Astrocyte (in vitro differentiated cells and primary cell): ENCODE results near the gene TBXAS1. TPM values are rescaled to one million over a fixed set of nuclear protein-coding genes. Genes with fewer than 3 reads are reported as not detected.

ENCODE experiments used
- DNase-seq: peaks from one replicate; pipeline ENCODE4 v3.0.0-alpha.2; 2010; ENCODE audit warnings: low read depth
- FAIRE-seq: peaks from 2 replicates; lab custom pipeline; 2011; peaks lifted over from hg19 to GRCh38; lab: Jason Lieb, UNC
- H2AFZ ChIP-seq: 2 replicates; pipeline ENCODE4 v1.6.0; 2012; ENCODE audit warnings: low read depth, low read length, inconsistent platforms
- H3K27ac ChIP-seq: 2 replicates; pipeline ENCODE4 v1.5.1; 2011; ENCODE audit warnings: low read depth, low read length, inconsistent platforms
- H3K27me3 ChIP-seq: 2 replicates; pipeline ENCODE4 v1.6.0; 2011; ENCODE audit warnings: low read length, inconsistent platforms; ENCODE audit not compliant: insufficient read depth
- H3K36me3 ChIP-seq: 2 replicates; pipeline ENCODE4 v1.5.1; 2011; ENCODE audit warnings: low read length, inconsistent platforms; ENCODE audit not compliant: insufficient read depth
- H3K4me1 ChIP-seq: 2 replicates; pipeline ENCODE4 v1.5.1; 2011; ENCODE audit warnings: low read length, inconsistent platforms; ENCODE audit not compliant: insufficient read depth
- H3K4me2 ChIP-seq: 2 replicates; pipeline ENCODE4 v1.6.0; 2012; ENCODE audit warnings: low read length, inconsistent platforms
- H3K4me3 ChIP-seq: 2 replicates; pipeline ENCODE4 v1.5.1; 2011; ENCODE audit warnings: low read depth, mild to moderate bottlenecking, low read length, inconsistent platforms; ENCODE audit not compliant: insufficient read depth
- H3K79me2 ChIP-seq: 2 replicates; pipeline ENCODE4 v1.6.0; 2012; ENCODE audit warnings: mild to moderate bottlenecking, low read length, inconsistent platforms; ENCODE audit not compliant: insufficient read depth
- H3K9ac ChIP-seq: 2 replicates; pipeline ENCODE4 v1.6.0; 2012; ENCODE audit warnings: mild to moderate bottlenecking, low read length, inconsistent platforms
- H3K9me3 ChIP-seq: 2 replicates; pipeline ENCODE4 v1.5.1; 2012; ENCODE audit warnings: low read depth, mild to moderate bottlenecking, low read length, inconsistent platforms; ENCODE audit not compliant: insufficient read depth
- H4K20me1 ChIP-seq: 2 replicates; pipeline ENCODE4 v1.6.0; 2012; ENCODE audit warnings: low read length, inconsistent platforms; ENCODE audit not compliant: insufficient read depth
- H3K27ac Mint-ChIP-seq: one replicate; pipeline ENCODE4 v1.8.0; 2021; ENCODE audit warnings: mild to moderate bottlenecking, mixed read lengths; ENCODE audit not compliant: unreplicated experiment
- H3K27me3 Mint-ChIP-seq: one replicate; pipeline ENCODE4 v1.8.0; 2021; ENCODE audit warnings: low read depth, mixed read lengths; ENCODE audit not compliant: unreplicated experiment
- H3K36me3 Mint-ChIP-seq: one replicate; pipeline ENCODE4 v1.8.0; 2021; ENCODE audit warnings: low read depth, mixed read lengths; ENCODE audit not compliant: unreplicated experiment
- H3K4me1 Mint-ChIP-seq: one replicate; pipeline ENCODE4 v1.8.0; 2021; ENCODE audit warnings: low read depth, mixed read lengths; ENCODE audit not compliant: unreplicated experiment
- H3K4me3 Mint-ChIP-seq: one replicate; pipeline ENCODE4 v1.8.0; 2021; ENCODE audit warnings: mild to moderate bottlenecking, moderate library complexity, mixed read lengths; ENCODE audit not compliant: unreplicated experiment
- H3K9me3 Mint-ChIP-seq: one replicate; pipeline ENCODE4 v1.8.0; 2021; ENCODE audit warnings: mild to moderate bottlenecking, mixed read lengths; ENCODE audit not compliant: unreplicated experiment
- CTCF ChIP-seq: IDR thresholded peaks from 2 replicates; pipeline ENCODE4 v1.5.1; 2011; ENCODE audit warnings: low read depth, mild to moderate bottlenecking, inconsistent platforms, low read length, moderate library complexity; ENCODE audit not compliant: insufficient read depth
- EZH2 ChIP-seq: IDR thresholded peaks from 2 replicates; pipeline ENCODE4 v1.6.1; 2012; ENCODE audit warnings: mild to moderate bottlenecking, low read length, inconsistent platforms; ENCODE audit not compliant: insufficient read depth
- total RNA-seq: library from RNA; stranded (reverse); gene quantifications from 2 replicates; pipeline ENCODE4 v1.2.1, GENCODE V29; 2021

TBXAS1 gene
- total RNA-seq, 1 donor from 2014 or later = 1.1 TPM

- Histone ChIP-seq H3K4me1 (no peaks in the 10 kb centered on the region), H3K9ac (no peak overlapping the region), H4K20me1 (no peaks in the 10 kb centered on the region), H3K36me3 (no peaks in the 10 kb centered on the region), H3K27ac (no peak overlapping the region), H3K79me2 (no peaks in the 10 kb centered on the region), H3K4me2 (no peak overlapping the region), H3K4me3 (no peak overlapping the region), H3K27me3 (no peaks in the 10 kb centered on the region), H3K9me3 (no peaks in the 10 kb centered on the region), H2AFZ (peak overlapping the region; percentile 10)
- no peak for TF ChIP-seq EZH2
- TF ChIP-seq CTCF = no peak
- FAIRE-seq (no peak), DNase-seq (no peak)
- Mint-ChIP-seq H3K4me3 (no peak overlapping the region), H3K4me1 (no peaks in the 10 kb centered on the region), H3K27ac (no peak overlapping the region), H3K27me3 (peaks cover 44% of the 10 kb centered on the region), H3K9me3 (no peaks in the 10 kb centered on the region), H3K36me3 (no peaks in the 10 kb centered on the region)
Measured at GRCh38 chr7:139989366-139990141, 160.5 kb downstream of the TBXAS1 start.

- H3K9ac ChIP-seq = no peak overlapping the region
- no peaks in the 10 kb centered on the region for H3K36me3 ChIP-seq
- H3K4me1 ChIP-seq = no peaks in the 10 kb centered on the region
- DNase-seq (no peak), FAIRE-seq (no peak)
- no peak overlapping the region for H2AFZ ChIP-seq
- no peak overlapping the region for H3K27ac Mint-ChIP-seq
- no peak overlapping the region for H3K27ac ChIP-seq
- no peaks in the 10 kb centered on the region for H3K4me1 Mint-ChIP-seq
- H3K27me3 Mint-ChIP-seq = peaks cover 40% of the 10 kb centered on the region
- H3K27me3 ChIP-seq = no peaks in the 10 kb centered on the region
- H3K9me3 ChIP-seq = no peaks in the 10 kb centered on the region
- no peaks in the 10 kb centered on the region for H3K9me3 Mint-ChIP-seq
- H3K36me3 Mint-ChIP-seq = no peaks in the 10 kb centered on the region
- TF ChIP-seq EZH2 = no peak
- TF ChIP-seq CTCF = no peak
- H3K4me3 ChIP-seq = no peak overlapping the region
- no peaks in the 10 kb centered on the region for H4K20me1 ChIP-seq
- no peak overlapping the region for H3K4me3 Mint-ChIP-seq
- H3K4me2 ChIP-seq = no peak overlapping the region
- no peaks in the 10 kb centered on the region for H3K79me2 ChIP-seq
Measured at GRCh38 chr7:139990142-139990535, 161.1 kb downstream of the TBXAS1 start.

GRCh38 chr7:139990571-139991268 is 161.7 kb downstream of the TBXAS1 start:
- H3K4me1 Mint-ChIP-seq = no peaks in the 10 kb centered on the region
- Histone ChIP-seq H3K27ac (no peak overlapping the region), H3K9ac (no peak overlapping the region), H2AFZ (no peak overlapping the region), H3K9me3 (no peaks in the 10 kb centered on the region), H3K4me1 (no peaks in the 10 kb centered on the region), H3K4me2 (no peak overlapping the region), H4K20me1 (no peaks in the 10 kb centered on the region), H3K4me3 (no peak overlapping the region), H3K79me2 (no peaks in the 10 kb centered on the region), H3K36me3 (no peaks in the 10 kb centered on the region), H3K27me3 (no peaks in the 10 kb centered on the region)
- H3K36me3 Mint-ChIP-seq = no peaks in the 10 kb centered on the region
- no peak for DNase-seq
- FAIRE-seq = no peak
- H3K27ac Mint-ChIP-seq = no peak overlapping the region
- H3K4me3 Mint-ChIP-seq = no peak overlapping the region
- peaks cover 38% of the 10 kb centered on the region for H3K27me3 Mint-ChIP-seq
- TF ChIP-seq EZH2 = no peak
- no peak for TF ChIP-seq CTCF
- no peaks in the 10 kb centered on the region for H3K9me3 Mint-ChIP-seq
